Natural killer cell (primary cell): ENCODE data around the gene SLC9A7. TPM values are rescaled to one million over a fixed set of nuclear protein-coding genes. Genes with fewer than 3 reads are reported as not detected.
A peak's percentile ranks its signal among the peaks of the same experiment; 100 is the strongest.

Experiments
- ATAC-seq, 3 donors: fragments of 150-1000 bp in 2 of 3; fragments of 200-7000 bp in 1 of 3; cut with Tn5 transposase; 1 replicate in 1 of 3; 2 replicates in 2 of 3; pipeline ENCODE4 v1.10.0; 2021; ENCODE audit warnings: mild to moderate bottlenecking in 2 of 3, moderate library complexity in 2 of 3
- DNase-seq, 2 donors: peaks; one replicate each; pipeline versions ENCODE4 v3.0.0 to v3.0.0-alpha.2; 2013 to 2021; ENCODE audit warnings: mixed read lengths in 1 of 2
- H3K27ac ChIP-seq: one replicate; pipeline ENCODE4 v1.5.1; 2013; ENCODE audit warnings: mild to moderate bottlenecking, low read length
- H3K27me3 ChIP-seq: one replicate; pipeline ENCODE4 v1.6.1; 2013; ENCODE audit warnings: low read length; ENCODE audit not compliant: control insufficient read depth, insufficient read depth
- H3K36me3 ChIP-seq: one replicate; pipeline ENCODE4 v1.6.1; 2013; ENCODE audit warnings: low read length; ENCODE audit not compliant: control insufficient read depth, insufficient read depth
- H3K4me1 ChIP-seq: one replicate; pipeline ENCODE4 v1.6.1; 2013; ENCODE audit warnings: low read length; ENCODE audit not compliant: control insufficient read depth, insufficient read depth
- H3K4me3 ChIP-seq: one replicate; pipeline ENCODE4 v1.5.1; 2013; ENCODE audit warnings: low read length
- H3K9me3 ChIP-seq: one replicate; pipeline ENCODE4 v1.6.1; 2013; ENCODE audit warnings: low read length; ENCODE audit not compliant: control insufficient read depth, insufficient read depth
- H3K27ac Mint-ChIP-seq, 2 donors: one replicate each; pipeline ENCODE4 v1.8.0; 2022; ENCODE audit warnings: mild to moderate bottlenecking in 2 of 2, mixed read lengths in 2 of 2, moderate library complexity in 1 of 2
- H3K27me3 Mint-ChIP-seq, 2 donors: one replicate each; pipeline ENCODE4 v1.8.0; 2022; ENCODE audit warnings: low read depth in 2 of 2, mixed read lengths in 2 of 2
- H3K36me3 Mint-ChIP-seq: one replicate; pipeline ENCODE4 v1.8.0; 2022; ENCODE audit warnings: mixed read lengths
- H3K4me1 Mint-ChIP-seq, 2 donors: one replicate each; pipeline ENCODE4 v1.8.0; 2022; ENCODE audit warnings: mixed read lengths in 2 of 2
- H3K4me3 Mint-ChIP-seq: one replicate; pipeline ENCODE4 v1.8.0; 2022; ENCODE audit warnings: mild to moderate bottlenecking, moderate library complexity, mixed read lengths
- H3K9me3 Mint-ChIP-seq, 2 donors: one replicate each; pipeline ENCODE4 v1.8.0; 2022; ENCODE audit warnings: mixed read lengths in 2 of 2
- WGBS: methylation state at CpG from one replicate; pipeline ENCODE4 v1.1.7; 2013; ENCODE audit warnings: missing lambda C conversion rate; ENCODE audit not compliant: insufficient coverage; 5-methylcytosine and 5-hydroxymethylcytosine counted together
- intact Hi-C: fragments of 100-400 bp; cut with micrococcal nuclease; formaldehyde crosslinking; loops from one replicate; pipeline ENCODE4 v1.14.2; 2022
- total RNA-seq, 4 donors: library from RNA; stranded (reverse); fragments of 120-200 nt in 1 of 4; gene quantifications; one replicate each; pipeline versions ENCODE4 v1.2.3 to v1.2.4, GENCODE V29; 2013 to 2022
- TF ChIP-seq, protein P1 (sequence below): fragments of 200-600 bp; IDR thresholded peaks from one replicate; pipeline ENCODE4 v1.8.0; 2022; ENCODE audit warnings: antibody characterized with exemption

Gene SLC9A7
- total RNA-seq, 3 donors from 2014 or later (not counting 1 experiment from before 2014, with no cell fraction given): 0.39 to 1.1 (median 0.75) TPM

DNA sequence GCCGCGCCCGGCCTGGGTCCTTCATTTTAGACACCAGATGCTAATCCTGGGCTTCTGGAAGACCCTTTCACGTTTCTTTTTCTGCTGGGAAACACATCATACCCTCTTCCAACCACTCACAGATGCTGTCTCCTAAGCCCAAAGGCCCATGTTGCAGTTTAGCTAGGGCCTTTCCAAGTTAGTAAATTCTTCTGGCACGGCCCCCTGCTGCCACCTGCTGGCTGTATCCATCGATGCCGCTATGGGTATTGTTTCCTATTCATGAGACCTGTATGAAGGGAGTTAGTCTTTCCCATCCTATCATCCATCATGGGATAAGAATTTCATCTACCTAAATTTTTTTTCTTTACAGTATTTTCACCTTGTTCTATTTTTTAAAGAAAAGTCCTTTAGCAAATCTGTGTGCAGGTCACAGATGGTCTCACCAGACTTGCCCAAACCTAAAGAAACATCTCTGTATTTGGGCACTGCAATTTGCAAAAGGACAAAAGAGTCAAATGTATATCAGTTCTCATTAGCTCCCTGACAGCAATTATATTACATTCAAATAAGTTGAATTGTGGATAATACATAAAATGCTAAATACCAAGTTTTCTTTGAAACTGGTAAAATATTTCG is 37.8 kb upstream of the SLC9A7 start:
- H3K27ac Mint-ChIP-seq: no peak overlapping the region
- intact Hi-C loops: loop anchor here (1.0 to 10.0 kb wide), 2 partner anchors 37 to 412 kb away; partner anchors contain the start of gene SLC9A7
- Histone ChIP-seq H3K27ac (no peak overlapping the region), H3K4me1 (peaks cover 2% of the 10 kb centered on the region), H3K27me3 (no peaks in the 10 kb centered on the region), H3K36me3 (no peaks in the 10 kb centered on the region), H3K4me3 (no peak overlapping the region), H3K9me3 (no peaks in the 10 kb centered on the region)
- peak; percentile 54 to 78 (median 62) for ATAC-seq
- peaks cover 0 to 9% of the 10 kb centered on the region in 2 donors for H3K4me1 Mint-ChIP-seq
- WGBS: 78% methylated on average over 5 of the region's 8 CpGs
- H3K36me3 Mint-ChIP-seq: no peaks in the 10 kb centered on the region
- TF ChIP-seq, protein P1, sequence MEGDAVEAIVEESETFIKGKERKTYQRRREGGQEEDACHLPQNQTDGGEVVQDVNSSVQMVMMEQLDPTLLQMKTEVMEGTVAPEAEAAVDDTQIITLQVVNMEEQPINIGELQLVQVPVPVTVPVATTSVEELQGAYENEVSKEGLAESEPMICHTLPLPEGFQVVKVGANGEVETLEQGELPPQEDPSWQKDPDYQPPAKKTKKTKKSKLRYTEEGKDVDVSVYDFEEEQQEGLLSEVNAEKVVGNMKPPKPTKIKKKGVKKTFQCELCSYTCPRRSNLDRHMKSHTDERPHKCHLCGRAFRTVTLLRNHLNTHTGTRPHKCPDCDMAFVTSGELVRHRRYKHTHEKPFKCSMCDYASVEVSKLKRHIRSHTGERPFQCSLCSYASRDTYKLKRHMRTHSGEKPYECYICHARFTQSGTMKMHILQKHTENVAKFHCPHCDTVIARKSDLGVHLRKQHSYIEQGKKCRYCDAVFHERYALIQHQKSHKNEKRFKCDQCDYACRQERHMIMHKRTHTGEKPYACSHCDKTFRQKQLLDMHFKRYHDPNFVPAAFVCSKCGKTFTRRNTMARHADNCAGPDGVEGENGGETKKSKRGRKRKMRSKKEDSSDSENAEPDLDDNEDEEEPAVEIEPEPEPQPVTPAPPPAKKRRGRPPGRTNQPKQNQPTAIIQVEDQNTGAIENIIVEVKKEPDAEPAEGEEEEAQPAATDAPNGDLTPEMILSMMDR: peak; percentile 65
- no peaks in the 10 kb centered on the region for H3K9me3 Mint-ChIP-seq
- no peak overlapping the region for H3K4me3 Mint-ChIP-seq
- no peaks in the 10 kb centered on the region for H3K27me3 Mint-ChIP-seq
- DNase-seq: peak; percentile 45 to 73

DNA sequence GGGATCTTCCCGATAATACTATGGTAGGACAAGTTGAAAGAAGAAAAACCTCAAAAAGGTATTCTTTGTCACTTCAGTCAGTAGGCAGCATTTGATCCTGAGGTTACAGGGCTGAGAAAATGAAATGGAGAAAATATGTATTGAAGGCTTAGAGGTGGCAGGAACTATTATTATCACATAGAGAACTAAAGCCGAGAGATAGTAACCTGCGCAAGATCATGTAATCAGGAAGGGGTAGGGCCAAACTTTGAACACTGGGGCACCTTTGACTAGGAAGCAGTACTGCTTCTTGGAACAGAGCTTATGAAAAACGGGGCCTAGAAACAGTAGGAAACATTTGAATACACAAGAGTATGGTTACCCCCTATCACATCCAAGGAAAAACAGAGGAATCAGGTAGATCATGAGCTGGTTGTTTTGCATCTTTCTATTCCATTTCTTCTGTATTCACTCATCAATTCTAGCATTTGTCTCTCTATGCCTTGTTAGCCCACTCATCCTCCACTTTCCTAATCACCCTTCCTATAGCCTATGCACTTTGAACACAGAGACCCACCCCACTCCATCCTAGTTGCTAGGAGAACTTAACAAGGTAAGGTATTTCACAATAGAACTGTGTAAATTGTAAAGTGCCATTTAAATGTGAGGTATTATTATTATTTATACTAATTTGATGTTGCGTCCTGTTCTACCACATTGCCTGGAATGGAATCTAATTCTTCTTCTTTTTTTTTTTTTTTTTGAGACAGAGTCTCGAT is 34.6 kb upstream of the SLC9A7 start:
- Histone ChIP-seq H3K36me3 (no peaks in the 10 kb centered on the region), H3K4me1 (peaks cover 3% of the 10 kb centered on the region), H3K27me3 (no peaks in the 10 kb centered on the region), H3K27ac (no peak overlapping the region), H3K9me3 (no peaks in the 10 kb centered on the region), H3K4me3 (no peak overlapping the region)
- no peak overlapping the region for H3K27ac Mint-ChIP-seq
- no peaks in the 10 kb centered on the region for H3K9me3 Mint-ChIP-seq
- H3K4me3 Mint-ChIP-seq: no peak overlapping the region
- WGBS: 75% methylated on average over 2 of the region's 6 CpGs
- TF ChIP-seq, protein P1: no peak
- DNase-seq: no peak
- H3K36me3 Mint-ChIP-seq: no peaks in the 10 kb centered on the region
- H3K27me3 Mint-ChIP-seq: no peaks in the 10 kb centered on the region
- peaks cover 0 to 9% of the 10 kb centered on the region in 2 donors for H3K4me1 Mint-ChIP-seq
- intact Hi-C loops: loop anchor here (10.0 kb wide), 1 partner anchor 409 kb away; no protein-coding TSS in a partner anchor
- no peak for ATAC-seq

DNA sequence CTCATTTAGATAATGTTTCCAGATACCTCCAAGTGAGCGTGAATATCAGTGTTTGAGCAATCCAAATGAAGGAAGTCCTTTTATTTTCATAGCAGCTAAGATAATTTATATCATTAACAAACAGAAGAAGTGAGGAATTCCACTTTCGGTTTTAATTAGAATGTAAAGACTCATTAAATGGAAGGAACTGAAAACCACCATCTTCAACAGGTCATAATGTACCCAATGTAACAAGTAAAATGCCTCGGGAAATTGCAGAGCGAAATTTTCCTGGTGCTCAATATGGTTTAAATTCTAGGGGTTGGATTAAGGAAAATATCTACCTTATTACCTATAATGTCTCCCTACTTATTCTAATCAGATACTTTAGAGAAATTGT is 33.9 kb upstream of the SLC9A7 start:
- no peak overlapping the region for H3K4me3 ChIP-seq
- H3K36me3 ChIP-seq: no peaks in the 10 kb centered on the region
- peaks cover 3% of the 10 kb centered on the region for H3K4me1 ChIP-seq
- H3K9me3 ChIP-seq: no peaks in the 10 kb centered on the region
- H3K27me3 ChIP-seq: no peaks in the 10 kb centered on the region
- ATAC-seq (no peak), DNase-seq (no peak)
- Mint-ChIP-seq H3K4me3 (no peak overlapping the region), H3K36me3 (no peaks in the 10 kb centered on the region), H3K27me3 (no peaks in the 10 kb centered on the region), H3K9me3 (no peaks in the 10 kb centered on the region), H3K27ac (peak overlapping the region; percentile 21 to 36), H3K4me1 (peaks cover 0 to 9% of the 10 kb centered on the region in 2 donors)
- intact Hi-C loops: loop anchor here (10.0 kb wide), 1 partner anchor 408 kb away; no protein-coding TSS in a partner anchor
- H3K27ac ChIP-seq: peak overlapping the region; percentile 30
- TF ChIP-seq, protein P1: no peak
- WGBS: no CpG with 5 or more reads among the region's 4 CpGs
